DOHH2 (cell line): ENCODE data around the gene NPHP3.

ENCODE experiments used
- CTCF ChIP-seq: fragments of 200-600 bp; sonication (generic); IDR thresholded peaks from one replicate; pipeline ENCODE4 v1.5.1; 2014; ENCODE audit warnings: antibody characterized with exemption, mild to moderate bottlenecking, low read depth, low read length; ENCODE audit not compliant: poor library complexity, severe bottlenecking
- EZH2phosphoT487 ChIP-seq: fragments of 200-600 bp; sonication (generic); IDR thresholded peaks from 2 replicates; pipeline ENCODE4 v1.6.1; 2017; ENCODE audit warnings: borderline replicate concordance, mild to moderate bottlenecking, antibody characterized with exemption, low read length, moderate library complexity, mixed read lengths

GRCh38 chr3:132635052-132635451 lies 87.2 kb downstream of the NPHP3 start:
- TF ChIP-seq CTCF = no peak
- TF ChIP-seq EZH2phosphoT487 = no peak
